ENCODE measurements around the gene UNCX.

Gene UNCX

GRCh38 chr7:1264345-1265280 is 31.9 kb downstream of the UNCX start:
- no peak for TF ChIP-seq CTCF (IDR thresholded peaks at IDR 0.05; ENCODE audit: extremely low read depth, missing control alignments)
- DNase-seq (ENCODE audit: low spot score) = no peak

- DNase-seq (ENCODE audit: low spot score) = no peak
Measured at GRCh38 chr7:1267016-1267900, 34.6 kb downstream of the UNCX start.

GRCh38 chr7:1268076-1268815 is 35.6 kb downstream of the UNCX start:
- no peak for TF ChIP-seq CTCF (IDR thresholded peaks at IDR 0.05; ENCODE audit: extremely low read depth, missing control alignments)
- DNase-seq (ENCODE audit: low spot score) = no peak

More at GRCh38 chr7:1267016-1267900, 34.6 kb downstream of the UNCX start:
- TF ChIP-seq CTCF (IDR thresholded peaks at IDR 0.05; ENCODE audit: extremely low read depth, missing control alignments) = no peak

- DNase-seq (ENCODE audit: low spot score) = no peak
- TF ChIP-seq CTCF (IDR thresholded peaks at IDR 0.05; ENCODE audit: extremely low read depth, missing control alignments) = no peak
Measured at GRCh38 chr7:1268866-1269265, 36.2 kb downstream of the UNCX start.

- TF ChIP-seq CTCF (IDR thresholded peaks at IDR 0.05; ENCODE audit: extremely low read depth, missing control alignments) = no peak
- DNase-seq (ENCODE audit: low spot score) = no peak
Measured at GRCh38 chr7:1269336-1269890, 36.7 kb downstream of the UNCX start.

- DNase-seq (ENCODE audit: low spot score) = no peak
- TF ChIP-seq CTCF (IDR thresholded peaks at IDR 0.05; ENCODE audit: extremely low read depth, missing control alignments) = no peak
Measured at GRCh38 chr7:1270181-1270580, 37.5 kb downstream of the UNCX start.
